ENCODE data around the gene LINC01488. TPM values are rescaled to one million over a fixed set of nuclear protein-coding genes. Genes with fewer than 3 reads are reported as not detected.

The LINC01488 gene
- polyA plus RNA-seq, 1 experiment = not detected

GRCh38 chr11:69530278-69531070, 49.0 kb downstream of the LINC01488 start:
- Histone ChIP-seq H3K27ac (ENCODE audit: low read depth, low read length) (no peak overlapping the region), H3K27me3 (ENCODE audit: control insufficient read depth, insufficient read depth, low read length) (peaks cover 12% of the 10 kb centered on the region), H3K9me3 (ENCODE audit: control insufficient read depth, insufficient read depth, low read length) (no peaks in the 10 kb centered on the region; the same call in 1 of the 2 replicates), H3K4me3 (ENCODE audit: low read depth, low read length) (no peak overlapping the region)
- TF ChIP-seq CTCF (IDR thresholded peaks at IDR 0.05; ENCODE audit: low read depth, low read length) = no peak
- CTCF ChIA-PET = no interaction called here
- DNase-seq (ENCODE audit: low read depth, low spot score) = no peak
- POLR2A ChIA-PET = no interaction called here

- POLR2A ChIA-PET = no interaction called here
Observed at GRCh38 chr11:69531071-69531716, 49.7 kb downstream of the LINC01488 start.

GRCh38 chr11:69531717-69532088, 50.2 kb downstream of the LINC01488 start:
- ChIA-PET CTCF (no interaction called here), POLR2A (no interaction called here)
- DNase-seq (ENCODE audit: low read depth, low spot score) = no peak
- Histone ChIP-seq H3K4me3 (ENCODE audit: low read depth, low read length) (no peak overlapping the region), H3K27me3 (ENCODE audit: control insufficient read depth, insufficient read depth, low read length) (peaks cover 12% of the 10 kb centered on the region), H3K27ac (ENCODE audit: low read depth, low read length) (no peak overlapping the region), H3K9me3 (ENCODE audit: control insufficient read depth, insufficient read depth, low read length) (no peaks in the 10 kb centered on the region; the same call in 1 of the 2 replicates)
- TF ChIP-seq CTCF (IDR thresholded peaks at IDR 0.05; ENCODE audit: low read depth, low read length) = no peak

More at GRCh38 chr11:69531071-69531716, 49.7 kb downstream of the LINC01488 start:
- H3K4me3 ChIP-seq (ENCODE audit: low read depth, low read length) = no peak overlapping the region
- TF ChIP-seq CTCF (IDR thresholded peaks at IDR 0.05; ENCODE audit: low read depth, low read length) = no peak
- H3K27me3 ChIP-seq (ENCODE audit: control insufficient read depth, insufficient read depth, low read length) = peaks cover 12% of the 10 kb centered on the region
- H3K27ac ChIP-seq (ENCODE audit: low read depth, low read length) = no peak overlapping the region
- CTCF ChIA-PET = no interaction called here
- no peak for DNase-seq (ENCODE audit: low read depth, low spot score)
- no peaks in the 10 kb centered on the region; the same call in 1 of the 2 replicates for H3K9me3 ChIP-seq (ENCODE audit: control insufficient read depth, insufficient read depth, low read length)

GRCh38 chr11:69533296-69534165, 52.1 kb downstream of the LINC01488 start:
- Histone ChIP-seq H3K27me3 (ENCODE audit: control insufficient read depth, insufficient read depth, low read length) (peaks cover 12% of the 10 kb centered on the region), H3K27ac (ENCODE audit: low read depth, low read length) (no peak overlapping the region), H3K4me3 (ENCODE audit: low read depth, low read length) (no peak overlapping the region), H3K9me3 (ENCODE audit: control insufficient read depth, insufficient read depth, low read length) (no peaks in the 10 kb centered on the region; the same call in 1 of the 2 replicates)
- DNase-seq (ENCODE audit: low read depth, low spot score) = no peak
- POLR2A ChIA-PET = no interaction called here
- TF ChIP-seq CTCF (IDR thresholded peaks at IDR 0.05; ENCODE audit: low read depth, low read length) = no peak
- CTCF ChIA-PET = no interaction called here

Data from AG04450 (cell line).